Measurements from ENCODE around the gene RPS6KC1.

RPS6KC1 gene

DNA sequence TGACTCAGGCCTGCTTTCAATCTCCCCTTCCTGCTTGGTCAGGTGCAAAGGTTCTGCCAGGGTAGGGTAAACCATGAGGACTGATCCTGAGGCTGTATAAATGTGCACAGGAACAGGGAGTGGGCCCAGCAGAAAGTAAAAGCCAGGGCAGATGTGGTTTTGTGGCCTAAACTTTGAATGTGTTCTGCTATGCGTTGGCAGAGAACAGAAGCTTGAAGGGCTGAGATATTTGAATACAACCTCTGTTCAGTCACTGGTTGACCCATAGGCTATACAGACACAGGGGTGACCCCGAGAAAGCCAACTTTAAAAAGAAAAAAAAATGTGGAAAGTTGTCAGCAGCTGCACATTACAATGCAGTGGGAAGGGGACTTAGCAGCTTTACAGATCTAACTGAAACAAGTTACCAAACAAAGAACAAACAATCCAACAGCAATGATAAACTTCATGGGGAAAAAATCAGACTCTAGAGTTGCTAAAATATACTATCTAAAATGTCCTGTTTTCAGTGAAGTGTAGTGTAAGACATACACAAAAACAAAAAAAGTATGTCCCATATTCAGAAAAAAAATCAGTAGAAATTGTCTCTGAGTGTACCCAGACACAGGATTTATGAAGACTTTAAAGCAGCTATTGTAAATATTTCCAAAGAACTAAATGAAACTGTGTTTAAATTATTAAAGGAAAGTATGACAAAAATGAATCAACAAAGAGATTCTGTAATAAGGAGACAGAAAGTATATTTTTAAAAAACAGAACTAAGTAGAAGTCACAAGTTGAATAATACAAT lies 216.1 kb downstream of the RPS6KC1 start:
- TF ChIP-seq, protein P1, sequence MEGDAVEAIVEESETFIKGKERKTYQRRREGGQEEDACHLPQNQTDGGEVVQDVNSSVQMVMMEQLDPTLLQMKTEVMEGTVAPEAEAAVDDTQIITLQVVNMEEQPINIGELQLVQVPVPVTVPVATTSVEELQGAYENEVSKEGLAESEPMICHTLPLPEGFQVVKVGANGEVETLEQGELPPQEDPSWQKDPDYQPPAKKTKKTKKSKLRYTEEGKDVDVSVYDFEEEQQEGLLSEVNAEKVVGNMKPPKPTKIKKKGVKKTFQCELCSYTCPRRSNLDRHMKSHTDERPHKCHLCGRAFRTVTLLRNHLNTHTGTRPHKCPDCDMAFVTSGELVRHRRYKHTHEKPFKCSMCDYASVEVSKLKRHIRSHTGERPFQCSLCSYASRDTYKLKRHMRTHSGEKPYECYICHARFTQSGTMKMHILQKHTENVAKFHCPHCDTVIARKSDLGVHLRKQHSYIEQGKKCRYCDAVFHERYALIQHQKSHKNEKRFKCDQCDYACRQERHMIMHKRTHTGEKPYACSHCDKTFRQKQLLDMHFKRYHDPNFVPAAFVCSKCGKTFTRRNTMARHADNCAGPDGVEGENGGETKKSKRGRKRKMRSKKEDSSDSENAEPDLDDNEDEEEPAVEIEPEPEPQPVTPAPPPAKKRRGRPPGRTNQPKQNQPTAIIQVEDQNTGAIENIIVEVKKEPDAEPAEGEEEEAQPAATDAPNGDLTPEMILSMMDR (IDR thresholded peaks at IDR 0.05; ENCODE audit: borderline replicate concordance, insufficient read depth, low read depth, low read length), result no peak
- H3K4me3 ChIP-seq (ENCODE audit: low read depth, low read length), result no peak overlapping the region

DNA sequence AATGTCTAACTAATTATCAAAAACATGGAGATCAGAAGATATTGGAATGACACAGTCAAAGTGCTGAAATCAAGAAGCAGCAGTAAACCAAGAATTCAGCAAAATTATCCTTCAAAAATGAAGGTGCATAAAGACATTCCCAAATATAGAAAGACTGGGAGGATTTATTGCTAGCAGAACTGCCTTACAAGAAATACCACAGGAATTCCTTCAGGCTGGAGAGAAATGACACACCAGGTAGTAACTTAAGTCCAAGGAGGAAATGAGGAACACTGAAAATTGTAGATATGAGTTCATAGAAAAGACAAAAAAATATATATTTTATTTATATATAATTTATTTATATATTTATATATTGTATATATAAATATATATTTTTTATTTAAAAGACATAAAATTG lies 217.2 kb downstream of the RPS6KC1 start:
- no peak overlapping the region for H3K4me3 ChIP-seq (ENCODE audit: low read depth, low read length)
- TF ChIP-seq, protein P1 (IDR thresholded peaks at IDR 0.05; ENCODE audit: borderline replicate concordance, insufficient read depth, low read depth, low read length), result no peak

DNA sequence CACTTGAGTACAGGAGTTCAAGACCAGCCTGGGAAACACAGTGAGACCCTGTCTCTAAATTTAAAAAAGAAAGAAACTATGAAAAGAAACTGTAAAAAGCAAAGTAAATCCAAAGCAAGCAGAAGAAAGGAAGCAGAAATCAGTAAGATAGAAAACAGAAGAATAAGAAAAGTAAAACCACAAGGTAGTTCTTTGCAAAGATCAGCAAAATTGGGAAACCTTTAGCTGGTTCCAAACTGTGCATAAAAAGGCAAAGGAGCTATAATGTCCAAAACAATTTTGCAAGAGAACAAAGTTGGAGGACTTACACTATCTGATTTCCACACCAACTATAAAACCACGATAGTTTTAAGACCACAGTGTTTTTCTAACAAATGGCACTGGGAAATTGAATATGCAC lies 218.8 kb downstream of the RPS6KC1 start:
- TF ChIP-seq, protein P1 (IDR thresholded peaks at IDR 0.05; ENCODE audit: borderline replicate concordance, insufficient read depth, low read depth, low read length), result no peak
- H3K4me3 ChIP-seq (ENCODE audit: low read depth, low read length), result no peak overlapping the region

DNA sequence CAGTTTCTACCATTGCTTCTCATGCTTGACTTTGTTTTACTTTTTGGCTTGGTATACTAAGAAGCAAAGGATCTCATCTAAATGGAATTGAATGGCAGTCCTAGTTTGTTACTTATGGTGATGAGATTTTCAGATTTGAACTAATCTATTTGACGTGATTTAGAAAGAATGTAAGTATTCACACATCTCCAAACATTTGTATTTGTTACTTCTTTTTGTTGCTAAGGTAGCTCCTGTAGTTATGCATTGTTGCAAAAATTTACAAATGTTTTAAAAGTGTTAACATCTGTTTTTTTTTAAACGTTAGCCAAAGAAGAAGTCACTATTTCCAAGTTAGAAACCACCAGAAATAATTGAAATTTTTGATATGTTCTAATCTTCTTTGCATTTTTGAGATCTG lies 222.5 kb downstream of the RPS6KC1 start:
- no peak overlapping the region for H3K4me3 ChIP-seq (ENCODE audit: low read depth, low read length)
- TF ChIP-seq, protein P1 (IDR thresholded peaks at IDR 0.05; ENCODE audit: borderline replicate concordance, insufficient read depth, low read depth, low read length), result no peak

DNA sequence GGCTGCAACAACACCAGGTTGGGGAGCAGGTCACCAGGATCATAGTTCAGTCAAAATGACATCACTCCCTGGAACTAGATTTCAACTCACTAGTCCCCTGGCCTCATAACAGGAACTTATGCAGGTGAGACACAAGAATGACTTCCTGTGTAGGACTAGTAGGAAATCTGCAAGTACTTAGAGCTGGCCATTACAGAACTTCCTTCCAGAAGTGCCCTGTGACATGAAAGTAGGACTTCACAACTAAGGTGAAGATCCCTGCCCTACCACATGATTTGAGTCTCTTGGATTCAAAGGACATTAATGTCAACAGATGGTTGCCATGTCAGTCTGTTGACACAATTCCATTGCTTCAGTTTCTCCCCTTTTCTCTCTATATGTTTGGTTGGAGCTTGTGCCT lies 223.1 kb downstream of the RPS6KC1 start:
- TF ChIP-seq, protein P1 (IDR thresholded peaks at IDR 0.05; ENCODE audit: borderline replicate concordance, insufficient read depth, low read depth, low read length), result no peak
- no peak overlapping the region for H3K4me3 ChIP-seq (ENCODE audit: low read depth, low read length)

DNA sequence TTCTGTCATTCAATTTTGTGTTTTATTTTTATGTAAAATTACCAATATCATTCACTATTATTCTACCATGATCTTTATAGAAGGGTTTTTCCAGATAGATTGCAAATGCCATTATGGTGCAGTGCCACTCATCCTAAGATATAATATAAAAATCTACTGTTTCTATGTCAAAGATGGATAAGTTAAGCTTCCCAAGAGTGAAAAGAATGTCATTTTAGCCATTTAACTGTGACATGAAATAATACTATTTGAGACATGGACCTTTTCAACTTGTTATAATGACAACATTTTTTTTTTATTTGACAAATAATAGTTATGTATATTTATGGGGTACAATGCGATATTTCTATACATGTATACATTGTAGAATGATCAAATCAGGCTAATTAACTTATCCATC lies 224.3 kb downstream of the RPS6KC1 start:
- TF ChIP-seq, protein P1 (IDR thresholded peaks at IDR 0.05; ENCODE audit: borderline replicate concordance, insufficient read depth, low read depth, low read length), result no peak
- H3K4me3 ChIP-seq (ENCODE audit: low read depth, low read length), result no peak overlapping the region

DNA sequence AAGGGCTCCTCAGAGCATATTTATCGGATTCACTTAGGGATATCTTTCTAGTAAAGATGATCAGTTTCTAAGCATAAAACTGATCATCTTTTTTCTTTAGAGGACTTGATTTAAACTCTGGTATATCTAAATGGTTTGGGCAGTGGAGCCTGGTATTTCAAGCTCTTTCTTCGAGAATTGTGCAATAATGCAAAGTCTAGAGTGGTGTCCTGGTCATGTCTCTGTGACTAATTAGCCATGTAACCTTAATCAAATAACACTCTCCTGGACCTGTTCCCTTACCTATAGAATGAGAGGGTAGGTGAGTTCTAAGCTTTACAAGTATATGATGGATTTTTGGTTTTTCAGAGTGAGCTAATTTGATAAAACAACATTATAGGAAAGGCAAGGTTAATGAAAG lies 225.2 kb downstream of the RPS6KC1 start:
- TF ChIP-seq, protein P1 (IDR thresholded peaks at IDR 0.05; ENCODE audit: borderline replicate concordance, insufficient read depth, low read depth, low read length), result no peak
- no peak overlapping the region for H3K4me3 ChIP-seq (ENCODE audit: low read depth, low read length)

Measured in GM12875 (cell line).